ENCODE results near the gene HLCS. TPM values are rescaled to one million over a fixed set of nuclear protein-coding genes. Genes with fewer than 3 reads are reported as not detected.

The HLCS gene
- total RNA-seq, 1 donor from 2014 or later: 10.3 TPM

GRCh38 chr21:36707763-36708285, 258.6 kb downstream of the HLCS start:
- no peak overlapping the region for H3K27ac ChIP-seq
- no peak for DNase-seq (ENCODE audit: extremely low spot score in 2 of 2)
- H3K4me1 ChIP-seq: peaks cover 33% of the 10 kb centered on the region
- no peak for TF ChIP-seq POLR2A (IDR thresholded peaks at IDR 0.05)
- TF ChIP-seq, protein P1, sequence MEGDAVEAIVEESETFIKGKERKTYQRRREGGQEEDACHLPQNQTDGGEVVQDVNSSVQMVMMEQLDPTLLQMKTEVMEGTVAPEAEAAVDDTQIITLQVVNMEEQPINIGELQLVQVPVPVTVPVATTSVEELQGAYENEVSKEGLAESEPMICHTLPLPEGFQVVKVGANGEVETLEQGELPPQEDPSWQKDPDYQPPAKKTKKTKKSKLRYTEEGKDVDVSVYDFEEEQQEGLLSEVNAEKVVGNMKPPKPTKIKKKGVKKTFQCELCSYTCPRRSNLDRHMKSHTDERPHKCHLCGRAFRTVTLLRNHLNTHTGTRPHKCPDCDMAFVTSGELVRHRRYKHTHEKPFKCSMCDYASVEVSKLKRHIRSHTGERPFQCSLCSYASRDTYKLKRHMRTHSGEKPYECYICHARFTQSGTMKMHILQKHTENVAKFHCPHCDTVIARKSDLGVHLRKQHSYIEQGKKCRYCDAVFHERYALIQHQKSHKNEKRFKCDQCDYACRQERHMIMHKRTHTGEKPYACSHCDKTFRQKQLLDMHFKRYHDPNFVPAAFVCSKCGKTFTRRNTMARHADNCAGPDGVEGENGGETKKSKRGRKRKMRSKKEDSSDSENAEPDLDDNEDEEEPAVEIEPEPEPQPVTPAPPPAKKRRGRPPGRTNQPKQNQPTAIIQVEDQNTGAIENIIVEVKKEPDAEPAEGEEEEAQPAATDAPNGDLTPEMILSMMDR (IDR thresholded peaks at IDR 0.05): no peak
- TF ChIP-seq POLR2AphosphoS5 (IDR thresholded peaks at IDR 0.05; ENCODE audit: insufficient read depth in 1 of 2, low read depth in 1 of 2): no peak
- intact Hi-C loops (cut with DNase I): no loop called here
- H3K4me3 ChIP-seq: peak overlapping the region in 1 of 2 donors; percentile 15
- H3K9me3 ChIP-seq: no peaks in the 10 kb centered on the region
- peaks cover 26% of the 10 kb centered on the region for H3K27me3 ChIP-seq
- H3K36me3 ChIP-seq: no peaks in the 10 kb centered on the region

- peaks cover 33% of the 10 kb centered on the region for H3K4me1 ChIP-seq
- peak in 1 of 2 donors; percentile 74 for DNase-seq (ENCODE audit: extremely low spot score in 2 of 2)
Measured at GRCh38 chr21:36706951-36707762, 259.3 kb downstream of the HLCS start.

DNA sequence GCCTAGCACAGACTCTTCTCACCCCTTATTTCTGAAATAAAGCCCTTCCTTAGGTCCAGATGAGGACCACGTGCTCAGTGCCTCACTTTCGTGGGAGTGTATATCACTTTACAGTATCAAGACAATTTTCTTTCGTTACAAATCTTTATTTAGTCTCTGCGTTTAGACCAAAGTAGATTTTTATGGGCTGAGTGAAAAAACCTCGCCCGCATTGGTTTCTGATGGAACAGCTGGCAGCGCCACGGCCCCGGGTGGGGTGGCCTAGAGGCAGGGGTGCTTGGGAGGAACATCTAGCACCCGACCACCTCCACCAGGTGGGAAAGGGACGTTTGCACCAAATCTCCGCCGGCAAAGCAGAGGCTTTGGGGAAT, 260.0 kb downstream of the HLCS start:
- peak in 1 of 2 donors; percentile 14 for DNase-seq (ENCODE audit: extremely low spot score in 2 of 2)
- H3K27me3 ChIP-seq: peaks cover 23% of the 10 kb centered on the region
- no peak overlapping the region for H3K4me3 ChIP-seq
- no peak overlapping the region for H3K27ac ChIP-seq
- H3K9me3 ChIP-seq: no peaks in the 10 kb centered on the region
- intact Hi-C loops (cut with DNase I): no loop called here
- TF ChIP-seq, protein P1 (IDR thresholded peaks at IDR 0.05): no peak
- TF ChIP-seq POLR2AphosphoS5 (IDR thresholded peaks at IDR 0.05; ENCODE audit: insufficient read depth in 1 of 2, low read depth in 1 of 2) (no peak), POLR2A (IDR thresholded peaks at IDR 0.05) (no peak)
- peaks cover 34% of the 10 kb centered on the region for H3K4me1 ChIP-seq
- no peaks in the 10 kb centered on the region for H3K36me3 ChIP-seq

More at GRCh38 chr21:36706951-36707762, 259.3 kb downstream of the HLCS start:
- no peak for TF ChIP-seq POLR2AphosphoS5 (IDR thresholded peaks at IDR 0.05; ENCODE audit: insufficient read depth in 1 of 2, low read depth in 1 of 2)
- TF ChIP-seq, protein P1 (IDR thresholded peaks at IDR 0.05): no peak
- TF ChIP-seq POLR2A (IDR thresholded peaks at IDR 0.05): no peak
- Histone ChIP-seq H3K27ac (no peak overlapping the region), H3K4me3 (no peak overlapping the region), H3K9me3 (no peaks in the 10 kb centered on the region), H3K36me3 (no peaks in the 10 kb centered on the region), H3K27me3 (peaks cover 23% of the 10 kb centered on the region)
- intact Hi-C loops (cut with DNase I): no loop called here

DNA sequence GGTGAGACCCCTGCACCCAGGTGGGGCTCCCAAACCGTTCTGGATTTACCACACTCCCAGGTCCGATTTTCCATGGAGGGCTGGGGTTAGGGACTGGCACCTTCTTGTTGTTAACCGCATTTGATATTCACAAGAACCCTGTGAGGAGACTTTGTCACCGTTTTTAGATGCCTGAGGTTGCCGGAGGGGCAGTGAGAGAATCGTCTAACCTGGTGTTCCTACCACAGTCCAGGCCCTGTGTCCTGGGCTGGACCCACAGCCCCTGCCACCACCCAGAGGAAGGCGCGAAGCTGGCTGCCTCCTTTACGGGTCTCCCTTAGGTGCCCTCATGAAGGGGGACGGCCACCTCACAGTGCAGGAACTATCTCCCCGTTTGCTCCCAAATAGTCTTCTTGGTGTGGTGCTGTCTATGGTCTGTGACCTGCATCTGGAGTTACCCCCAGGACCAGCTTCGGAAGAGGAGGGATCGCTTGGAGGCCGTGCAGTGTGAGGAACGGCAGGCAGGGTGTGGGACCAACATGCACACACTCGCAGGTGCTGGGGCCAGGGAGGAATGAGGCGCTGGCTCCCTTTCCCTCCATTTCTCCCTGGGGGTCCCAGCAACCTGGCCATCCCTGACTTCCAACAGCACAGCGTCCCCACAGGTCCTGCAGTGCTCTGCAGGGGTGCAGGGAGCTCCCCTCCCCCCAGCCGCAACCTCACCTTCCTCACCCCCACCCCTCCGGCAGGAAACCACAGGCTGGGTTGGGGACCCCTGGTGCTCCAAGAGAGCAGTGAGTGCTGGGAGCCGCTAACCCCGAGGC, 260.6 kb downstream of the HLCS start:
- TF ChIP-seq, protein P1 (IDR thresholded peaks at IDR 0.05): no peak
- TF ChIP-seq POLR2AphosphoS5 (IDR thresholded peaks at IDR 0.05; ENCODE audit: insufficient read depth in 1 of 2, low read depth in 1 of 2): no peak
- no peak for TF ChIP-seq POLR2A (IDR thresholded peaks at IDR 0.05)
- Histone ChIP-seq H3K9me3 (no peaks in the 10 kb centered on the region), H3K27me3 (peaks cover 25% of the 10 kb centered on the region), H3K27ac (no peak overlapping the region), H3K4me1 (peaks cover 40% of the 10 kb centered on the region), H3K4me3 (no peak overlapping the region), H3K36me3 (no peaks in the 10 kb centered on the region)
- DNase-seq (ENCODE audit: extremely low spot score in 2 of 2): peak in 1 of 2 donors; percentile 89
- intact Hi-C loops (cut with DNase I): no loop called here
